H9 (cell line): ENCODE results near the gene DACH1. TPM values are rescaled to one million over a fixed set of nuclear protein-coding genes. Genes with fewer than 3 reads are reported as not detected.

Experiments used
- DNase-seq: peaks from one replicate; pipeline ENCODE4 v3.0.0-alpha.2; 2017
- H2AFZ ChIP-seq: one replicate; pipeline ENCODE4 v1.6.1; 2013; ENCODE audit warnings: mild to moderate bottlenecking, low read length, control low read depth, moderate library complexity
- H2AK5ac ChIP-seq: 2 replicates; pipeline ENCODE4 v1.6.1; 2013; ENCODE audit warnings: low read length, control low read depth, mixed read lengths; ENCODE audit not compliant: insufficient read length
- H2BK120ac ChIP-seq: one replicate; pipeline ENCODE4 v1.6.1; 2013; ENCODE audit warnings: low read depth, mild to moderate bottlenecking, low read length, control low read depth, inconsistent platforms; ENCODE audit not compliant: poor library complexity, severe bottlenecking
- H2BK12ac ChIP-seq: 2 replicates; pipeline ENCODE4 v1.6.1; 2013; ENCODE audit warnings: low read length, control low read depth, mixed read lengths, low read depth; ENCODE audit not compliant: insufficient read length
- H2BK15ac ChIP-seq: 2 replicates; pipeline ENCODE4 v1.6.1; 2013; ENCODE audit warnings: low read depth, low read length, control low read depth
- H2BK20ac ChIP-seq: one replicate; pipeline ENCODE4 v1.6.1; 2013; ENCODE audit warnings: low read depth, mild to moderate bottlenecking, low read length, control low read depth, inconsistent platforms; ENCODE audit not compliant: poor library complexity, severe bottlenecking
- H2BK5ac ChIP-seq: 2 replicates; pipeline ENCODE4 v1.6.1; 2013; ENCODE audit warnings: low read length, control low read depth, mixed read lengths; ENCODE audit not compliant: insufficient read length
- H3K14ac ChIP-seq: 2 replicates; pipeline ENCODE4 v1.6.1; 2013; ENCODE audit warnings: low read length, control low read depth; ENCODE audit not compliant: insufficient read depth
- H3K18ac ChIP-seq: 2 replicates; pipeline ENCODE4 v1.6.1; 2013; ENCODE audit warnings: low read depth, mild to moderate bottlenecking, mixed read lengths, low read length, control low read depth; ENCODE audit not compliant: insufficient read length
- H3K23ac ChIP-seq: 2 replicates; pipeline ENCODE4 v1.6.1; 2013; ENCODE audit warnings: low read length, control low read depth, mixed read lengths, low read depth; ENCODE audit not compliant: insufficient read length
- H3K23me2 ChIP-seq: 2 replicates; pipeline ENCODE4 v1.6.1; 2013; ENCODE audit warnings: low read depth, mild to moderate bottlenecking, mixed read lengths, low read length, control low read depth; ENCODE audit not compliant: insufficient read length, poor library complexity, severe bottlenecking
- H3K27ac ChIP-seq: 2 replicates; pipeline ENCODE4 v1.5.1; 2013; ENCODE audit warnings: low read length, control low read depth, mixed read lengths, low read depth; ENCODE audit not compliant: insufficient read length
- H3K27me3 ChIP-seq: 2 replicates; pipeline ENCODE4 v1.6.1; 2013; ENCODE audit warnings: low read length, control low read depth, inconsistent platforms; ENCODE audit not compliant: insufficient read depth
- H3K4ac ChIP-seq: 2 replicates; pipeline ENCODE4 v1.6.1; 2013; ENCODE audit warnings: low read depth, mild to moderate bottlenecking, control low read depth, inconsistent platforms, low read length, moderate library complexity
- H3K4me1 ChIP-seq: 2 replicates; pipeline ENCODE4 v1.6.1; 2013; ENCODE audit warnings: low read length, control low read depth, inconsistent platforms; ENCODE audit not compliant: insufficient read depth
- H3K4me2 ChIP-seq: 2 replicates; pipeline ENCODE4 v1.6.1; 2013; ENCODE audit warnings: low read length, control low read depth, mixed read lengths; ENCODE audit not compliant: insufficient read length, insufficient read depth
- H3K56ac ChIP-seq: 2 replicates; pipeline ENCODE4 v1.6.1; 2013; ENCODE audit warnings: low read depth, mild to moderate bottlenecking, mixed read lengths, low read length, control low read depth; ENCODE audit not compliant: insufficient read length
- H3K79me1 ChIP-seq: 2 replicates; pipeline ENCODE4 v1.6.1; 2013; ENCODE audit warnings: low read depth, mild to moderate bottlenecking, moderate library complexity, low read length, control low read depth, inconsistent platforms; ENCODE audit not compliant: insufficient read depth, poor library complexity, severe bottlenecking
- H3K79me2 ChIP-seq: 2 replicates; pipeline ENCODE4 v1.6.1; 2013; ENCODE audit warnings: low read length, control low read depth, inconsistent platforms; ENCODE audit not compliant: insufficient read depth
- H3K9ac ChIP-seq: 2 replicates; pipeline ENCODE4 v1.6.1; 2013; ENCODE audit warnings: low read length, control low read depth, mixed read lengths; ENCODE audit not compliant: insufficient read length; ENCODE audit errors: extremely low read depth
- H3K9me3 ChIP-seq: one replicate; pipeline ENCODE4 v1.6.1; 2013; ENCODE audit warnings: low read depth, low read length, inconsistent platforms; ENCODE audit not compliant: control insufficient read depth
- H3T11ph ChIP-seq: one replicate; pipeline ENCODE4 v1.6.1; 2013; ENCODE audit warnings: mild to moderate bottlenecking, low read length, control low read depth, inconsistent platforms
- H4K20me1 ChIP-seq: one replicate; pipeline ENCODE4 v1.6.1; 2013; ENCODE audit not compliant: control insufficient read depth, insufficient read length, insufficient read depth
- H4K5ac ChIP-seq: 2 replicates; pipeline ENCODE4 v1.6.1; 2013; ENCODE audit warnings: low read depth, mild to moderate bottlenecking, mixed read lengths, low read length, control low read depth; ENCODE audit not compliant: insufficient read length
- H4K8ac ChIP-seq: replicated peaks from 2 replicates; pipeline ENCODE4 v1.6.1; 2013; ENCODE audit warnings: low read length, control low read depth, mixed read lengths, low read depth; ENCODE audit not compliant: insufficient read length
- H4K91ac ChIP-seq: 2 replicates; pipeline ENCODE4 v1.6.1; 2013; ENCODE audit warnings: low read depth, mild to moderate bottlenecking, moderate library complexity, mixed read lengths, low read length, control low read depth; ENCODE audit not compliant: insufficient read length
- H3K27ac Mint-ChIP-seq, 3 experiments: 2 replicates in 2 of 3; 3 replicates in 1 of 3; pipeline ENCODE4 v1.8.0; 2020 to 2021; ENCODE audit warnings: mixed read lengths in 3 of 3, mild to moderate bottlenecking in 1 of 3, moderate library complexity in 1 of 3
- H3K27me3 Mint-ChIP-seq: 2 replicates; pipeline ENCODE4 v1.8.0; 2021; ENCODE audit warnings: low read depth, mild to moderate bottlenecking, moderate library complexity, mixed read lengths
- H3K36me3 Mint-ChIP-seq, 3 experiments: 2 replicates in 2 of 3; 3 replicates in 1 of 3; pipeline ENCODE4 v1.8.0; 2020 to 2021; ENCODE audit warnings: low read depth in 3 of 3, mixed read lengths in 3 of 3; ENCODE audit not compliant: insufficient read depth in 1 of 3
- H3K4me1 Mint-ChIP-seq, 2 experiments: 2 replicates each; pipeline ENCODE4 v1.8.0; 2020; ENCODE audit warnings: mixed read lengths in 2 of 2
- H3K4me3 Mint-ChIP-seq, 2 experiments: 2 replicates in 1 of 2; 3 replicates in 1 of 2; pipeline ENCODE4 v1.8.0; 2020 to 2021; ENCODE audit warnings: mild to moderate bottlenecking in 2 of 2, mixed read lengths in 2 of 2, moderate library complexity in 1 of 2
- H3K9me3 Mint-ChIP-seq, 2 experiments: 2 replicates in 1 of 2; 3 replicates in 1 of 2; pipeline ENCODE4 v1.8.0; 2020; ENCODE audit warnings: mild to moderate bottlenecking in 2 of 2, mixed read lengths in 2 of 2, moderate library complexity in 1 of 2
- WGBS: extraction: QIAGEN DNeasy Blood & Tissue Kit; methylation state at CpG from one replicate; pipeline ENCODE4 v1.1.7; 2013; ENCODE audit warnings: missing lambda C conversion rate, low lambda C conversion rate, mixed read lengths; ENCODE audit not compliant: insufficient read length; ENCODE audit errors: extremely low coverage; 5-methylcytosine and 5-hydroxymethylcytosine counted together
- total RNA-seq: library from RNA; stranded (reverse); gene quantifications from 2 replicates; pipeline ENCODE4 v1.2.1, GENCODE V29; 2021
- TF ChIP-seq, protein P1 (sequence below): fragments of 200-600 bp; sonication (generic); conservative IDR thresholded peaks from 3 replicates; pipeline ENCODE4 v1.8.0; 2021; ENCODE audit warnings: antibody characterized with exemption, mild to moderate bottlenecking

Gene DACH1
- total RNA-seq, 1 experiment from 2014 or later = not detected

DNA sequence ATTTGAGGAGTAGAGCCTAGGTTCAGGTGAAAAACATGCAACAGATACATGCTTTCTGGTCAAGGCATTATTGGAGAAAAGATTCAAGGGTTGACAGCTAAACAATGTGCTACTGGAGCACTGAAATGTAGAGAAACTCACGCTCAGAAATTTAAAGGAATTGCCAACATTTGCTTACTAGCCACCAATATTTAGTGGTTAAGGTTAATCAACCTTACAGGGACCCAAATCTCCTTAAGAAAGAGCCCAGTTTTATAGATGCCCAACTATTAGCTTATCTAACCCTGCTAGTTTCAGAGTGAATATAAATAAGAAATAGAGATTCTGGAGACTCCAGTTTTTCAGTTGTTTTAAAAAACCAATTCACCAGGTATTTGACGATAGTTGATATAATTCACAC is 203.6 kb downstream of the DACH1 start:
- Histone ChIP-seq H2AK5ac (no peak overlapping the region), H3T11ph (no peak overlapping the region), H2BK120ac (no peak overlapping the region), H2BK20ac (no peak overlapping the region), H4K5ac (no peak overlapping the region), H3K23ac (no peak overlapping the region), H4K91ac (no peak overlapping the region), H3K79me2 (no peaks in the 10 kb centered on the region), H3K79me1 (no peaks in the 10 kb centered on the region), H3K27me3 (no peaks in the 10 kb centered on the region), H3K18ac (no peak overlapping the region), H2BK5ac (no peak overlapping the region), H3K14ac (no peak overlapping the region), H3K9me3 (no peaks in the 10 kb centered on the region), H2AFZ (no peak overlapping the region), H3K23me2 (no peaks in the 10 kb centered on the region), H3K27ac (no peak overlapping the region), H3K4ac (no peak overlapping the region), H3K9ac (no peak overlapping the region), H4K20me1 (no peaks in the 10 kb centered on the region), H4K8ac (no peak overlapping the region), H3K4me1 (no peaks in the 10 kb centered on the region), H3K56ac (no peak overlapping the region), H2BK15ac (no peak overlapping the region), H2BK12ac (no peak overlapping the region), H3K4me2 (no peak overlapping the region)
- no peaks in the 10 kb centered on the region for H3K27me3 Mint-ChIP-seq
- no peak for DNase-seq
- no peaks in the 10 kb centered on the region for H3K36me3 Mint-ChIP-seq
- no peak overlapping the region for H3K27ac Mint-ChIP-seq
- TF ChIP-seq, protein P1, sequence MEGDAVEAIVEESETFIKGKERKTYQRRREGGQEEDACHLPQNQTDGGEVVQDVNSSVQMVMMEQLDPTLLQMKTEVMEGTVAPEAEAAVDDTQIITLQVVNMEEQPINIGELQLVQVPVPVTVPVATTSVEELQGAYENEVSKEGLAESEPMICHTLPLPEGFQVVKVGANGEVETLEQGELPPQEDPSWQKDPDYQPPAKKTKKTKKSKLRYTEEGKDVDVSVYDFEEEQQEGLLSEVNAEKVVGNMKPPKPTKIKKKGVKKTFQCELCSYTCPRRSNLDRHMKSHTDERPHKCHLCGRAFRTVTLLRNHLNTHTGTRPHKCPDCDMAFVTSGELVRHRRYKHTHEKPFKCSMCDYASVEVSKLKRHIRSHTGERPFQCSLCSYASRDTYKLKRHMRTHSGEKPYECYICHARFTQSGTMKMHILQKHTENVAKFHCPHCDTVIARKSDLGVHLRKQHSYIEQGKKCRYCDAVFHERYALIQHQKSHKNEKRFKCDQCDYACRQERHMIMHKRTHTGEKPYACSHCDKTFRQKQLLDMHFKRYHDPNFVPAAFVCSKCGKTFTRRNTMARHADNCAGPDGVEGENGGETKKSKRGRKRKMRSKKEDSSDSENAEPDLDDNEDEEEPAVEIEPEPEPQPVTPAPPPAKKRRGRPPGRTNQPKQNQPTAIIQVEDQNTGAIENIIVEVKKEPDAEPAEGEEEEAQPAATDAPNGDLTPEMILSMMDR = no peak
- peaks cover 10% of the 10 kb centered on the region in 2 experiments for H3K4me1 Mint-ChIP-seq
- no peaks in the 10 kb centered on the region for H3K9me3 Mint-ChIP-seq
- no peak overlapping the region for H3K4me3 Mint-ChIP-seq
- WGBS = no CpG with 5 or more reads among the region's 2 CpGs
